ENCODE data around the gene C20orf202. TPM values are rescaled to one million over a fixed set of nuclear protein-coding genes. Genes with fewer than 3 reads are reported as not detected.

Gene C20orf202
- polyA plus RNA-seq, 3 donors = 0.12 TPM; not detected in 2

- no peaks in the 10 kb centered on the region for H3K79me2 ChIP-seq (ENCODE audit: insufficient read depth, low read length)
- H2AFZ ChIP-seq (ENCODE audit: insufficient read depth, low read depth, low read length, poor library complexity, severe bottlenecking) = no peak overlapping the region
- no peaks in the 10 kb centered on the region for H3K36me3 ChIP-seq (replicated peaks in 1 of 2; ENCODE audit: control insufficient read depth in 1 of 2, insufficient read depth in 2 of 2, low read length in 2 of 2)
- Mint-ChIP-seq H3K9me3 (no peaks in the 10 kb centered on the region), H3K27ac (no peak overlapping the region), H3K27me3 (ENCODE audit: low read depth in 3 of 3) (peaks cover 12 to 25% (median 12%) of the 10 kb centered on the region in 3 donors), H3K4me3 (no peak overlapping the region), H3K36me3 (no peaks in the 10 kb centered on the region), H3K4me1 (peaks cover 3% of the 10 kb centered on the region)
- H4K20me1 ChIP-seq (ENCODE audit: insufficient read depth, low read length) = no peaks in the 10 kb centered on the region
- DNase-seq = no peak
- intact Hi-C loops (cut with micrococcal nuclease) = no loop called here
- no peaks in the 10 kb centered on the region for H3K4me1 ChIP-seq (ENCODE audit: control insufficient read depth in 1 of 2, insufficient read depth in 2 of 2, low read length in 2 of 2)
- WGBS (ENCODE audit: insufficient coverage) = no CpG with 5 or more reads among the region's 3 CpGs
- no peak overlapping the region for H3K4me3 ChIP-seq (replicated peaks in 1 of 3; ENCODE audit: low read depth in 2 of 3, low read length in 3 of 3)
- H3K27me3 ChIP-seq (ENCODE audit: control insufficient read depth in 2 of 2, insufficient read depth in 2 of 2, low read length in 2 of 2) = peaks cover 8 to 16% of the 10 kb centered on the region in 2 donors
- no peak overlapping the region for H3K27ac ChIP-seq (ENCODE audit: low read depth in 1 of 2, low read length in 2 of 2)
- H3K9ac ChIP-seq (ENCODE audit: insufficient read depth, low read length, poor library complexity, severe bottlenecking) = no peak overlapping the region
- H3K4me2 ChIP-seq (replicated peaks; ENCODE audit: extremely low read depth, low read length, poor library complexity, severe bottlenecking) = no peak overlapping the region
- H3K9me3 ChIP-seq (replicated peaks in 1 of 2; ENCODE audit: control insufficient read depth in 1 of 2, insufficient read depth in 1 of 2, low read length in 2 of 2) = no peaks in the 10 kb centered on the region
- TF ChIP-seq, protein P1, sequence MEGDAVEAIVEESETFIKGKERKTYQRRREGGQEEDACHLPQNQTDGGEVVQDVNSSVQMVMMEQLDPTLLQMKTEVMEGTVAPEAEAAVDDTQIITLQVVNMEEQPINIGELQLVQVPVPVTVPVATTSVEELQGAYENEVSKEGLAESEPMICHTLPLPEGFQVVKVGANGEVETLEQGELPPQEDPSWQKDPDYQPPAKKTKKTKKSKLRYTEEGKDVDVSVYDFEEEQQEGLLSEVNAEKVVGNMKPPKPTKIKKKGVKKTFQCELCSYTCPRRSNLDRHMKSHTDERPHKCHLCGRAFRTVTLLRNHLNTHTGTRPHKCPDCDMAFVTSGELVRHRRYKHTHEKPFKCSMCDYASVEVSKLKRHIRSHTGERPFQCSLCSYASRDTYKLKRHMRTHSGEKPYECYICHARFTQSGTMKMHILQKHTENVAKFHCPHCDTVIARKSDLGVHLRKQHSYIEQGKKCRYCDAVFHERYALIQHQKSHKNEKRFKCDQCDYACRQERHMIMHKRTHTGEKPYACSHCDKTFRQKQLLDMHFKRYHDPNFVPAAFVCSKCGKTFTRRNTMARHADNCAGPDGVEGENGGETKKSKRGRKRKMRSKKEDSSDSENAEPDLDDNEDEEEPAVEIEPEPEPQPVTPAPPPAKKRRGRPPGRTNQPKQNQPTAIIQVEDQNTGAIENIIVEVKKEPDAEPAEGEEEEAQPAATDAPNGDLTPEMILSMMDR (IDR thresholded peaks at IDR 0.05) = no peak
These were observed 38.8 kb downstream of the C20orf202 start for GRCh38 chr20:1242099-1242498.

GRCh38 chr20:1242530-1242929, 39.3 kb downstream of the C20orf202 start:
- no peaks in the 10 kb centered on the region for H4K20me1 ChIP-seq (ENCODE audit: insufficient read depth, low read length)
- no peak overlapping the region for H2AFZ ChIP-seq (ENCODE audit: insufficient read depth, low read depth, low read length, poor library complexity, severe bottlenecking)
- no peak overlapping the region for H3K4me3 ChIP-seq (replicated peaks in 1 of 3; ENCODE audit: low read depth in 2 of 3, low read length in 3 of 3)
- Mint-ChIP-seq H3K27me3 (ENCODE audit: low read depth in 3 of 3) (peaks cover 12 to 25% (median 12%) of the 10 kb centered on the region in 3 donors), H3K27ac (no peak overlapping the region), H3K36me3 (no peaks in the 10 kb centered on the region), H3K4me3 (no peak overlapping the region), H3K4me1 (peaks cover 3% of the 10 kb centered on the region), H3K9me3 (no peaks in the 10 kb centered on the region)
- H3K36me3 ChIP-seq (replicated peaks in 1 of 2; ENCODE audit: control insufficient read depth in 1 of 2, insufficient read depth in 2 of 2, low read length in 2 of 2) = no peaks in the 10 kb centered on the region
- no peaks in the 10 kb centered on the region for H3K79me2 ChIP-seq (ENCODE audit: insufficient read depth, low read length)
- H3K9ac ChIP-seq (ENCODE audit: insufficient read depth, low read length, poor library complexity, severe bottlenecking) = no peak overlapping the region
- no peaks in the 10 kb centered on the region for H3K9me3 ChIP-seq (replicated peaks in 1 of 2; ENCODE audit: control insufficient read depth in 1 of 2, insufficient read depth in 1 of 2, low read length in 2 of 2)
- WGBS (ENCODE audit: insufficient coverage) = no CpG with 5 or more reads among the region's 2 CpGs
- TF ChIP-seq, protein P1 (IDR thresholded peaks at IDR 0.05) = no peak
- H3K27ac ChIP-seq (ENCODE audit: low read depth in 1 of 2, low read length in 2 of 2) = no peak overlapping the region
- intact Hi-C loops (cut with micrococcal nuclease) = no loop called here
- DNase-seq = no peak
- no peak overlapping the region for H3K4me2 ChIP-seq (replicated peaks; ENCODE audit: extremely low read depth, low read length, poor library complexity, severe bottlenecking)
- no peaks in the 10 kb centered on the region for H3K4me1 ChIP-seq (ENCODE audit: control insufficient read depth in 1 of 2, insufficient read depth in 2 of 2, low read length in 2 of 2)
- peaks cover 8 to 16% of the 10 kb centered on the region in 2 donors for H3K27me3 ChIP-seq (ENCODE audit: control insufficient read depth in 2 of 2, insufficient read depth in 2 of 2, low read length in 2 of 2)
